ENCODE results near the gene GABRB1. TPM values are rescaled to one million over a fixed set of nuclear protein-coding genes. Genes with fewer than 3 reads are reported as not detected.
"Not testable (repeated sequence)": the region's sequence is repeated elsewhere in the genome, so short reads cannot be mapped to it uniquely, and the experiment has no call there.

GABRB1 gene
- total RNA-seq, 2 donors from 2014 or later = not detected

DNA sequence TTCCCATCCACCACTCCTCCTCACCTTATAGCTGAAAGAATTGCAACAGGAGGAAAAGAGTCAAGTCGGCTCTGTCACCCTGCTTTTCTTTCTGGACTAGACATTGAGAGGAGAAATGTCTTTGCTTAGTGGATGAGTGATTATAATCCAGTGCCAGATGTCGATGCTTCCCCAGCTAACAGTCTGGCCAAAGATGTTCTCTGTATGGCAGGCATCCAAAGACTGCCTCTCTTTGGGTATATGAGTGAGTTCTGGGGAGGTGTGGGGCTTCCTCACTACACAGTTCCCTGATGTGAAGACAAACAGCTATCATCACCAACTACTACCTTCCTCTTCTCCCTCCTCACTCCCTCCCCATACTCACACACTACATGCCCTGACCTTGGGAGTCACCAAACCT is 341.2 kb downstream of the GABRB1 start:
- intact Hi-C loops (cut with DNase I) = no loop called here
- no peaks in the 10 kb centered on the region for H3K4me1 ChIP-seq (replicated peaks)
- TF ChIP-seq CTCF (IDR thresholded peaks at IDR 0.05) (no peak), POLR2A (IDR thresholded peaks at IDR 0.05) (no peak), POLR2AphosphoS5 (IDR thresholded peaks at IDR 0.05) (no peak)
- no peaks in the 10 kb centered on the region for H3K27me3 ChIP-seq (replicated peaks; ENCODE audit: insufficient read depth)
- DNase-seq (ENCODE audit: low spot score) = no peak
- H3K9me3 ChIP-seq = no peaks in the 10 kb centered on the region
- no peaks in the 10 kb centered on the region for H3K36me3 ChIP-seq
- H3K4me3 ChIP-seq = no peak overlapping the region
- no peak overlapping the region for H3K27ac ChIP-seq
- WGBS = 77% methylated on average over 2 of the region's 2 CpGs

DNA sequence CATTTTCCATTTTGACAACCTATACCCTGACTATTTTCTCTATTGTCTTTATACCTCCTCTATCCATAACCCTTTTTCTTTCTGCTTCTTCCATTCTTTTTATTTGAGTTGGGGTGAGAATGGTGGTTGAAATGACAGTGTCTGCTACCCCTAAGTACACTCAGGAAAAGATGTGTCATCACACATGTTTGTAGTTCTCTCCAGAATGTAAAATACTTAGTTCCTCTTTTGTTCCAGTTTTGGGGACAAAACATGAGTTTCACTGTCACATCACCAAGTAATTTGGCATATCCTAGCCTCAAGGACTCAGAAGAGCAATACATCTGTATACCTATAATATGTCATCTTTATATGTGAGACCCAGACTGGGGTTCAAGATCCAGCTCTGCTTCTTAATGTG is 341.8 kb downstream of the GABRB1 start:
- no peaks in the 10 kb centered on the region for H3K4me1 ChIP-seq (replicated peaks)
- H3K27me3 ChIP-seq (replicated peaks; ENCODE audit: insufficient read depth) = no peaks in the 10 kb centered on the region
- no peaks in the 10 kb centered on the region for H3K9me3 ChIP-seq
- no peak for TF ChIP-seq POLR2A (IDR thresholded peaks at IDR 0.05)
- TF ChIP-seq POLR2AphosphoS5 (IDR thresholded peaks at IDR 0.05) = no peak
- no peak for TF ChIP-seq CTCF (IDR thresholded peaks at IDR 0.05)
- no peak overlapping the region for H3K4me3 ChIP-seq
- intact Hi-C loops (cut with DNase I) = no loop called here
- H3K36me3 ChIP-seq = no peaks in the 10 kb centered on the region
- no peak for DNase-seq (ENCODE audit: low spot score)
- no peak overlapping the region for H3K27ac ChIP-seq

GRCh38 chr4:47373709-47374108 is 342.3 kb downstream of the GABRB1 start:
- Histone ChIP-seq H3K4me1 (replicated peaks) (no peaks in the 10 kb centered on the region), H3K4me3 (no peak overlapping the region), H3K36me3 (no peaks in the 10 kb centered on the region), H3K27me3 (replicated peaks; ENCODE audit: insufficient read depth) (no peaks in the 10 kb centered on the region), H3K27ac (no peak overlapping the region), H3K9me3 (no peaks in the 10 kb centered on the region)
- no peak for DNase-seq (ENCODE audit: low spot score)
- TF ChIP-seq POLR2AphosphoS5 (IDR thresholded peaks at IDR 0.05) (no peak), CTCF (IDR thresholded peaks at IDR 0.05) (no peak), POLR2A (IDR thresholded peaks at IDR 0.05) (no peak)
- intact Hi-C loops (cut with DNase I) = no loop called here
- WGBS = 81% methylated on average over 3 of the region's 3 CpGs

- no peak overlapping the region for H3K4me3 ChIP-seq
- no peak for DNase-seq (ENCODE audit: low spot score)
- TF ChIP-seq CTCF (IDR thresholded peaks at IDR 0.05) (no peak), POLR2A (IDR thresholded peaks at IDR 0.05) (no peak), POLR2AphosphoS5 (IDR thresholded peaks at IDR 0.05) (no peak)
- H3K4me1 ChIP-seq (replicated peaks) = no peaks in the 10 kb centered on the region
- H3K36me3 ChIP-seq = no peaks in the 10 kb centered on the region
- H3K9me3 ChIP-seq = no peaks in the 10 kb centered on the region
- WGBS = 96% methylated on average over 1 of the region's 1 CpG
- intact Hi-C loops (cut with DNase I) = no loop called here
- H3K27me3 ChIP-seq (replicated peaks; ENCODE audit: insufficient read depth) = no peaks in the 10 kb centered on the region
- no peak overlapping the region for H3K27ac ChIP-seq
Measured at GRCh38 chr4:47374477-47374876, 343.1 kb downstream of the GABRB1 start.

GRCh38 chr4:47378021-47378530 is 346.7 kb downstream of the GABRB1 start:
- H3K27me3 ChIP-seq (replicated peaks; ENCODE audit: insufficient read depth); H3K4me3 ChIP-seq; H3K4me1 ChIP-seq (replicated peaks); H3K27ac ChIP-seq; intact Hi-C loops (cut with DNase I); DNase-seq (ENCODE audit: low spot score); H3K9me3 ChIP-seq; H3K36me3 ChIP-seq: not testable (repeated sequence)
- 99% methylated on average over 34 of the region's 37 CpGs for WGBS

All from prostate gland (tissue), 2 donors.